ENCODE results near the gene CYBA. TPM values are rescaled to one million over a fixed set of nuclear protein-coding genes. Genes with fewer than 3 reads are reported as not detected.

The CYBA gene
- total RNA-seq, 1 experiment from 2014 or later, result 351 TPM

- Histone ChIP-seq H3K4me1 (peaks cover 11% of the 10 kb centered on the region), H3K36me3 (ENCODE audit: control insufficient read depth, insufficient read depth, low read length) (peaks cover 4% of the 10 kb centered on the region), H3K27me3 (replicated peaks; ENCODE audit: control insufficient read depth, insufficient read depth, low read length) (no peaks in the 10 kb centered on the region), H3K9me3 (no peaks in the 10 kb centered on the region), H3K4me3 (ENCODE audit: low read depth, low read length) (no peak overlapping the region)
- no peaks in the 10 kb centered on the region for H3K9me3 Mint-ChIP-seq (ENCODE audit: unreplicated experiment)
- TF ChIP-seq CTCF (IDR thresholded peaks at IDR 0.05; ENCODE audit: insufficient read depth in 1 of 2, low read depth in 1 of 2, low read length in 1 of 2, severe bottlenecking in 1 of 2, unreplicated experiment in 1 of 2), result no peak
- peaks cover 5% of the 10 kb centered on the region for H3K4me1 Mint-ChIP-seq (ENCODE audit: low read depth, unreplicated experiment)
- no peak overlapping the region for H3K27ac Mint-ChIP-seq (ENCODE audit: unreplicated experiment)
- H3K27me3 Mint-ChIP-seq (ENCODE audit: insufficient read depth, unreplicated experiment), result no peaks in the 10 kb centered on the region
- ChIA-PET POLR2A (no interaction called here), CTCF (no interaction called here)
- intact Hi-C loops (cut with micrococcal nuclease; ENCODE audit: unreplicated experiment), result no loop called here
- DNase-seq, result no peak
- no TSS peak for BruUV-seq (replicated peaks)
- peaks cover 30% of the 10 kb centered on the region for H3K36me3 Mint-ChIP-seq (ENCODE audit: insufficient read depth, unreplicated experiment)
- H3K4me3 Mint-ChIP-seq (ENCODE audit: unreplicated experiment), result no peak overlapping the region
These were observed 8.3 kb upstream of the CYBA start for GRCh38 chr16:88659160-88659559.

DNA sequence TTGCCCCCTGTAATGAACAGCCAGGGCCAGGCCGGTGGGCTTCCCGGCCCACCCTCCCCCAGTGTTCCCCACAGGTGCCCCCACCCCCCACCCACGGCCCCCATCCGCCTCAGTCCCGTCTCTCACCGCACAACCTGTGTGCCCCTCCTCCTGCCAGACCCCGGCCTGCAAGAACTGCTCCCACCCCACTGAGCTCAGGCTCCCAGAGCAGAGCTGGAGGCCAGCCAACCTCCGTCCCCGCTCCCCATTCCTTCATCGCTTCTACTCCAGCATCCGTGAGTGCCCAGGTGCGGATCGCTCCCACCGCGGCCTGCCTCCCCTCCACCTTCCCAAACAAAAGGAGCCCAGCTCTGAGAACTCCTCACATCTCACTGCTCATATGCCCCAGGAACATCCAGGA is 7.9 kb upstream of the CYBA start:
- CTCF ChIA-PET, result no interaction called here
- H3K9me3 ChIP-seq, result no peaks in the 10 kb centered on the region
- no peaks in the 10 kb centered on the region for H3K9me3 Mint-ChIP-seq (ENCODE audit: unreplicated experiment)
- H3K4me1 ChIP-seq, result peaks cover 11% of the 10 kb centered on the region
- H3K4me3 ChIP-seq (ENCODE audit: low read depth, low read length), result no peak overlapping the region
- POLR2A ChIA-PET, result no interaction called here
- no peak for TF ChIP-seq CTCF (IDR thresholded peaks at IDR 0.05; ENCODE audit: insufficient read depth in 1 of 2, low read depth in 1 of 2, low read length in 1 of 2, severe bottlenecking in 1 of 2, unreplicated experiment in 1 of 2)
- H3K27me3 Mint-ChIP-seq (ENCODE audit: insufficient read depth, unreplicated experiment), result no peaks in the 10 kb centered on the region
- H3K27ac Mint-ChIP-seq (ENCODE audit: unreplicated experiment), result no peak overlapping the region
- peaks cover 35% of the 10 kb centered on the region for H3K36me3 Mint-ChIP-seq (ENCODE audit: insufficient read depth, unreplicated experiment)
- intact Hi-C loops (cut with micrococcal nuclease; ENCODE audit: unreplicated experiment), result no loop called here
- H3K27me3 ChIP-seq (replicated peaks; ENCODE audit: control insufficient read depth, insufficient read depth, low read length), result no peaks in the 10 kb centered on the region
- DNase-seq, result no peak
- peaks cover 4% of the 10 kb centered on the region for H3K36me3 ChIP-seq (ENCODE audit: control insufficient read depth, insufficient read depth, low read length)
- peaks cover 5% of the 10 kb centered on the region for H3K4me1 Mint-ChIP-seq (ENCODE audit: low read depth, unreplicated experiment)
- no TSS peak for BruUV-seq (replicated peaks)
- H3K4me3 Mint-ChIP-seq (ENCODE audit: unreplicated experiment), result no peak overlapping the region

DNA sequence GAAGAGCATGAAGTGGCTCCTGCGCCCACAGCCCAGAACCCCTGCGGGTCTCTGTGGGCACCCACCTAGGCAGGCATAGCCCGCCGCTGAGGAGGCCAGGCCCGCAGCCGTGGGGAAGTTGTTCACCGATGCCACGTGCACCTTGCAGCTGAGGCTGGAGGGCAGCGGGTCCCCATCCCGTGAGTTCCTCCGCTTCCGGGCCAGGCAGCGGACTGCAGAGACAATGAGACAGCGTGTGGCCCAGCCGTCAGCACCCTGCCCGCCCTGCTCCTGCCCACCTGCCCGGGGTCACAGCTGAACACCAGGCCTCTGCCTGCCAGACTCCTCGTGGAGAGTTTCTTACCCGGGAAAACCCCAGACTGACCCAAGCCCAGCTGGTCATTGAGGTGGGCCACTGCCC is 6.5 kb upstream of the CYBA start:
- no peaks in the 10 kb centered on the region for H3K9me3 Mint-ChIP-seq (ENCODE audit: unreplicated experiment)
- no peak overlapping the region for H3K27ac Mint-ChIP-seq (ENCODE audit: unreplicated experiment)
- intact Hi-C loops (cut with micrococcal nuclease; ENCODE audit: unreplicated experiment), result no loop called here
- H3K27me3 Mint-ChIP-seq (ENCODE audit: insufficient read depth, unreplicated experiment), result no peaks in the 10 kb centered on the region
- BruUV-seq (replicated peaks), result no TSS peak
- peaks cover 35% of the 10 kb centered on the region for H3K36me3 Mint-ChIP-seq (ENCODE audit: insufficient read depth, unreplicated experiment)
- Histone ChIP-seq H3K36me3 (ENCODE audit: control insufficient read depth, insufficient read depth, low read length) (peaks cover 4% of the 10 kb centered on the region), H3K4me3 (ENCODE audit: low read depth, low read length) (no peak overlapping the region), H3K9me3 (no peaks in the 10 kb centered on the region), H3K4me1 (peaks cover 11% of the 10 kb centered on the region), H3K27me3 (replicated peaks; ENCODE audit: control insufficient read depth, insufficient read depth, low read length) (no peaks in the 10 kb centered on the region)
- H3K4me3 Mint-ChIP-seq (ENCODE audit: unreplicated experiment), result no peak overlapping the region
- POLR2A ChIA-PET, result no interaction called here
- no peak for DNase-seq
- H3K4me1 Mint-ChIP-seq (ENCODE audit: low read depth, unreplicated experiment), result peaks cover 5% of the 10 kb centered on the region
- CTCF ChIA-PET, result no interaction called here
- no peak for TF ChIP-seq CTCF (IDR thresholded peaks at IDR 0.05; ENCODE audit: insufficient read depth in 1 of 2, low read depth in 1 of 2, low read length in 1 of 2, severe bottlenecking in 1 of 2, unreplicated experiment in 1 of 2)
